ENCODE data around the gene TEKT1. TPM values are rescaled to one million over a fixed set of nuclear protein-coding genes. Genes with fewer than 3 reads are reported as not detected.

Gene TEKT1
- total and polyA plus RNA-seq, 2 experiments from 2014 or later, result not detected

DNA sequence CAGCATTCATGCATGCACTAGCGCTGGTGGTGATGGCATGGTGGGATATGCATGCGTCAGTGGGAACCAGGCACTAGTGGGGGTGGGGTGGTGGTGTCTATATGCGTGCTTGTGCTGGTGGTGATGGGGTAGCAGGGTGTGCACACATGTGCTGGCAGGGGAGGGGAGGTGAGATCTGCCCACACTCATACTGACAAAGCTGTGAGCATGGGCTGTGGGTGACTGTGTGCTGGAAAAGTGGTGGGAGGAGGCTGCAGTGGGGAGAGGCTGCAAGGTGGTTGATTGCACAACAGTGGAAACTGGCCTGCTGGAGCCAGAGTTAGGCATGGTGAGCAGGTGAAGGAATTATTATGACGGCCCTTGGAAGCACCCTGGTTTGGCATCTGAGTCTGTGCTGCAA is 31.3 kb upstream of the TEKT1 start:
- H3K36me3 Mint-ChIP-seq (ENCODE audit: low read depth), result peaks cover 12% of the 10 kb centered on the region; the same call in 2 of the 3 replicates
- Histone ChIP-seq H3K27ac (ENCODE audit: low read depth) (no peak overlapping the region), H2AFZ (no peak overlapping the region), H4K20me1 (replicated peaks; ENCODE audit: insufficient read depth) (no peaks in the 10 kb centered on the region; the same call in none of the 2 replicates), H3F3A (replicated peaks; ENCODE audit: low read depth) (no peaks in the 10 kb centered on the region), H3K9me2 (ENCODE audit: insufficient read depth) (no peaks in the 10 kb centered on the region), H3K4me1 (ENCODE audit: insufficient read depth) (peaks cover 6% of the 10 kb centered on the region; the same call in 1 of the 2 replicates), H3K4me3 (no peak overlapping the region), H3K27me3 (ENCODE audit: insufficient read depth) (no peaks in the 10 kb centered on the region), H3K79me2 (replicated peaks; ENCODE audit: insufficient read depth) (peaks cover 59% of the 10 kb centered on the region), H3K36me3 (ENCODE audit: insufficient read depth) (no peaks in the 10 kb centered on the region), H3K4me2 (no peak overlapping the region)
- H3K9me3 Mint-ChIP-seq, result no peaks in the 10 kb centered on the region
- DNase-seq (ENCODE audit: low spot score), result no peak
- no peak for TF ChIP-seq EZH2 (IDR thresholded peaks at IDR 0.05; ENCODE audit: low read depth, unreplicated experiment)
- TF ChIP-seq, protein P1, sequence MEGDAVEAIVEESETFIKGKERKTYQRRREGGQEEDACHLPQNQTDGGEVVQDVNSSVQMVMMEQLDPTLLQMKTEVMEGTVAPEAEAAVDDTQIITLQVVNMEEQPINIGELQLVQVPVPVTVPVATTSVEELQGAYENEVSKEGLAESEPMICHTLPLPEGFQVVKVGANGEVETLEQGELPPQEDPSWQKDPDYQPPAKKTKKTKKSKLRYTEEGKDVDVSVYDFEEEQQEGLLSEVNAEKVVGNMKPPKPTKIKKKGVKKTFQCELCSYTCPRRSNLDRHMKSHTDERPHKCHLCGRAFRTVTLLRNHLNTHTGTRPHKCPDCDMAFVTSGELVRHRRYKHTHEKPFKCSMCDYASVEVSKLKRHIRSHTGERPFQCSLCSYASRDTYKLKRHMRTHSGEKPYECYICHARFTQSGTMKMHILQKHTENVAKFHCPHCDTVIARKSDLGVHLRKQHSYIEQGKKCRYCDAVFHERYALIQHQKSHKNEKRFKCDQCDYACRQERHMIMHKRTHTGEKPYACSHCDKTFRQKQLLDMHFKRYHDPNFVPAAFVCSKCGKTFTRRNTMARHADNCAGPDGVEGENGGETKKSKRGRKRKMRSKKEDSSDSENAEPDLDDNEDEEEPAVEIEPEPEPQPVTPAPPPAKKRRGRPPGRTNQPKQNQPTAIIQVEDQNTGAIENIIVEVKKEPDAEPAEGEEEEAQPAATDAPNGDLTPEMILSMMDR (conservative IDR thresholded peaks at IDR 0.05; ENCODE audit: low read depth in 2 of 2), result no peak
- no peak for TF ChIP-seq ZNF114 (CRISPR knock-in tag; IDR thresholded peaks at IDR 0.05)
- TF ChIP-seq NANOG (IDR thresholded peaks at IDR 0.05; ENCODE audit: borderline replicate concordance), result no peak
- no peak for TF ChIP-seq POLR2AphosphoS5 (IDR thresholded peaks at IDR 0.05; ENCODE audit: low read depth)
- no peak for TF ChIP-seq STAT1 (IDR thresholded peaks at IDR 0.05; ENCODE audit: unreplicated experiment)
- H3K4me3 Mint-ChIP-seq, result no peak overlapping the region
- no peak for ATAC-seq
- no peak overlapping the region for H3K27ac Mint-ChIP-seq
- peaks cover 4% of the 10 kb centered on the region for H3K27me3 Mint-ChIP-seq (ENCODE audit: insufficient read depth, low read depth, poor library complexity)
- H3K4me1 Mint-ChIP-seq, result peaks cover 26% of the 10 kb centered on the region

DNA sequence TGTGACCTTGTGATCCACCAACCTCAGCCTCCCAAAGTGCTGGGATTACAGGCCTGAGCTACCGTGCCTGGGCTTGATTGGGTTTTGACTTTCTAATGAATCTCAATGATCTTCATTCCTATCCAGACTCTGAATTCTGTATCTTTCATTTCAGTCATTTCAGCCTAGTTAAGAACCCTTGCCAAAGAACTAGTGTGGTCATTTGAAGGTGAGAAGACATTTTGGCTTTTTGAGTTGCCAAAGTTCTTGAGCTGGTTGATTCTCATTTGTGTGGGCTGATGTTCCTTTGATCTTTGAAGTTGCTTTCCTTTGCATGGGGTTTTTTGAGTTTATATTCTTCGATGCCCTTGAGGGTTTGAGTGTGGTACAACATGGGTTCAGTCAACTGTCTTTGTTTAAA is 30.6 kb upstream of the TEKT1 start:
- Mint-ChIP-seq H3K36me3 (ENCODE audit: low read depth) (peaks cover 14% of the 10 kb centered on the region; the same call in 2 of the 3 replicates), H3K27ac (no peak overlapping the region), H3K4me3 (no peak overlapping the region), H3K9me3 (no peaks in the 10 kb centered on the region), H3K27me3 (ENCODE audit: insufficient read depth, low read depth, poor library complexity) (peaks cover 4% of the 10 kb centered on the region), H3K4me1 (peaks cover 30% of the 10 kb centered on the region)
- peaks cover 66% of the 10 kb centered on the region for H3K79me2 ChIP-seq (replicated peaks; ENCODE audit: insufficient read depth)
- H2AFZ ChIP-seq, result no peak overlapping the region
- H3K4me1 ChIP-seq (ENCODE audit: insufficient read depth), result peaks cover 6% of the 10 kb centered on the region; the same call in 1 of the 2 replicates
- ATAC-seq (no peak), DNase-seq (ENCODE audit: low spot score) (no peak)
- H3K27ac ChIP-seq (ENCODE audit: low read depth), result no peak overlapping the region
- H3K27me3 ChIP-seq (ENCODE audit: insufficient read depth), result no peaks in the 10 kb centered on the region
- H3K36me3 ChIP-seq (ENCODE audit: insufficient read depth), result no peaks in the 10 kb centered on the region
- no peak overlapping the region for H3K4me3 ChIP-seq
- H3K9me2 ChIP-seq (ENCODE audit: insufficient read depth), result no peaks in the 10 kb centered on the region
- H4K20me1 ChIP-seq (replicated peaks; ENCODE audit: insufficient read depth), result no peaks in the 10 kb centered on the region; the same call in none of the 2 replicates
- H3F3A ChIP-seq (replicated peaks; ENCODE audit: low read depth), result no peaks in the 10 kb centered on the region
- no peak overlapping the region for H3K4me2 ChIP-seq
- no peak for TF ChIP-seq EZH2 (IDR thresholded peaks at IDR 0.05; ENCODE audit: low read depth, unreplicated experiment)
- TF ChIP-seq, protein P2, sequence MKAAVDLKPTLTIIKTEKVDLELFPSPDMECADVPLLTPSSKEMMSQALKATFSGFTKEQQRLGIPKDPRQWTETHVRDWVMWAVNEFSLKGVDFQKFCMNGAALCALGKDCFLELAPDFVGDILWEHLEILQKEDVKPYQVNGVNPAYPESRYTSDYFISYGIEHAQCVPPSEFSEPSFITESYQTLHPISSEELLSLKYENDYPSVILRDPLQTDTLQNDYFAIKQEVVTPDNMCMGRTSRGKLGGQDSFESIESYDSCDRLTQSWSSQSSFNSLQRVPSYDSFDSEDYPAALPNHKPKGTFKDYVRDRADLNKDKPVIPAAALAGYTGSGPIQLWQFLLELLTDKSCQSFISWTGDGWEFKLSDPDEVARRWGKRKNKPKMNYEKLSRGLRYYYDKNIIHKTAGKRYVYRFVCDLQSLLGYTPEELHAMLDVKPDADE (IDR thresholded peaks at IDR 0.05), result no peak
- TF ChIP-seq JUNB (IDR thresholded peaks at IDR 0.05; ENCODE audit: unreplicated experiment), result no peak
- TF ChIP-seq, protein P3, sequence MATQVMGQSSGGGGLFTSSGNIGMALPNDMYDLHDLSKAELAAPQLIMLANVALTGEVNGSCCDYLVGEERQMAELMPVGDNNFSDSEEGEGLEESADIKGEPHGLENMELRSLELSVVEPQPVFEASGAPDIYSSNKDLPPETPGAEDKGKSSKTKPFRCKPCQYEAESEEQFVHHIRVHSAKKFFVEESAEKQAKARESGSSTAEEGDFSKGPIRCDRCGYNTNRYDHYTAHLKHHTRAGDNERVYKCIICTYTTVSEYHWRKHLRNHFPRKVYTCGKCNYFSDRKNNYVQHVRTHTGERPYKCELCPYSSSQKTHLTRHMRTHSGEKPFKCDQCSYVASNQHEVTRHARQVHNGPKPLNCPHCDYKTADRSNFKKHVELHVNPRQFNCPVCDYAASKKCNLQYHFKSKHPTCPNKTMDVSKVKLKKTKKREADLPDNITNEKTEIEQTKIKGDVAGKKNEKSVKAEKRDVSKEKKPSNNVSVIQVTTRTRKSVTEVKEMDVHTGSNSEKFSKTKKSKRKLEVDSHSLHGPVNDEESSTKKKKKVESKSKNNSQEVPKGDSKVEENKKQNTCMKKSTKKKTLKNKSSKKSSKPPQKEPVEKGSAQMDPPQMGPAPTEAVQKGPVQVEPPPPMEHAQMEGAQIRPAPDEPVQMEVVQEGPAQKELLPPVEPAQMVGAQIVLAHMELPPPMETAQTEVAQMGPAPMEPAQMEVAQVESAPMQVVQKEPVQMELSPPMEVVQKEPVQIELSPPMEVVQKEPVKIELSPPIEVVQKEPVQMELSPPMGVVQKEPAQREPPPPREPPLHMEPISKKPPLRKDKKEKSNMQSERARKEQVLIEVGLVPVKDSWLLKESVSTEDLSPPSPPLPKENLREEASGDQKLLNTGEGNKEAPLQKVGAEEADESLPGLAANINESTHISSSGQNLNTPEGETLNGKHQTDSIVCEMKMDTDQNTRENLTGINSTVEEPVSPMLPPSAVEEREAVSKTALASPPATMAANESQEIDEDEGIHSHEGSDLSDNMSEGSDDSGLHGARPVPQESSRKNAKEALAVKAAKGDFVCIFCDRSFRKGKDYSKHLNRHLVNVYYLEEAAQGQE (IDR thresholded peaks at IDR 0.05; ENCODE audit: unreplicated experiment), result no peak
- TF ChIP-seq NANOG (IDR thresholded peaks at IDR 0.05; ENCODE audit: borderline replicate concordance), result no peak

Data from GM23338 (cell line).